MM.1S (cell line): ENCODE results near the gene RASGRP4.

Source experiments
- DNase-seq: peaks from one replicate; pipeline ENCODE4 v3.0.0-alpha.2; 2015
- H2AFZ ChIP-seq: fragments of 300-600 bp; sonication (generic); 2 replicates; pipeline ENCODE4 v1.6.0; 2016; ENCODE audit warnings: antibody characterized with exemption, low read length
- H3F3A ChIP-seq: fragments of 300-600 bp; sonication (generic); 2 replicates; pipeline ENCODE4 v1.6.1; 2016; ENCODE audit warnings: mild to moderate bottlenecking, antibody characterized with exemption, low read length, moderate library complexity, mixed read lengths; ENCODE audit not compliant: insufficient read depth
- H3K27ac ChIP-seq: fragments of 300-600 bp; sonication (generic); 2 replicates; pipeline ENCODE4 v1.5.1; 2016; ENCODE audit warnings: mild to moderate bottlenecking, low read length
- H3K27me3 ChIP-seq: fragments of 300-600 bp; sonication (generic); replicated peaks from 2 replicates; pipeline ENCODE4 v1.6.0; 2016; ENCODE audit warnings: low read length; ENCODE audit not compliant: insufficient read depth
- H3K36me3 ChIP-seq: fragments of 300-600 bp; sonication (generic); replicated peaks from 2 replicates; pipeline ENCODE4 v1.6.1; 2016; ENCODE audit warnings: mild to moderate bottlenecking, low read length, mixed read lengths; ENCODE audit not compliant: insufficient read depth
- H3K4me1 ChIP-seq: fragments of 300-600 bp; sonication (generic); 2 replicates; pipeline ENCODE4 v1.6.1; 2016; ENCODE audit warnings: low read length, mixed read lengths
- H3K4me2 ChIP-seq: fragments of 300-600 bp; sonication (generic); 2 replicates; pipeline ENCODE4 v1.6.0; 2016; ENCODE audit warnings: low read depth, low read length
- H3K4me3 ChIP-seq: fragments of 300-600 bp; sonication (generic); 2 replicates; pipeline ENCODE4 v1.5.1; 2016; ENCODE audit warnings: low read length, mixed read lengths
- H3K79me2 ChIP-seq: fragments of 300-600 bp; sonication (generic); 2 replicates; pipeline ENCODE4 v1.6.1; 2016; ENCODE audit warnings: mixed run types, low read length, mixed read lengths
- H3K9ac ChIP-seq: fragments of 300-600 bp; sonication (generic); 2 replicates; pipeline ENCODE4 v1.6.1; 2016; ENCODE audit warnings: low read length, mixed read lengths
- H3K9me2 ChIP-seq: fragments of 300-600 bp; sonication (generic); replicated peaks from 2 replicates; pipeline ENCODE4 v1.6.1; 2016; ENCODE audit warnings: mild to moderate bottlenecking, low read length, mixed read lengths; ENCODE audit not compliant: insufficient read depth
- H3K9me3 ChIP-seq: fragments of 300-600 bp; sonication (generic); replicated peaks from 2 replicates; pipeline ENCODE4 v1.6.1; 2016; ENCODE audit warnings: mild to moderate bottlenecking, low read length, mixed read lengths; ENCODE audit not compliant: insufficient read depth
- H4K20me1 ChIP-seq: fragments of 300-600 bp; sonication (generic); 2 replicates; pipeline ENCODE4 v1.6.1; 2016; ENCODE audit warnings: mild to moderate bottlenecking, low read length, moderate library complexity, mixed read lengths; ENCODE audit not compliant: insufficient read depth
- EZH2 ChIP-seq: fragments of 300-600 bp; sonication (generic); optimal IDR thresholded peaks from 2 replicates; pipeline ENCODE3; 2017; ENCODE audit warnings: low read depth, mild to moderate bottlenecking, antibody characterized with exemption, low read length, mixed read lengths
- EZH2phosphoT487 ChIP-seq: fragments of 300-600 bp; sonication (generic); IDR thresholded peaks from 2 replicates; pipeline ENCODE4 v1.6.1; 2018; ENCODE audit warnings: antibody characterized with exemption, low read length
- TF ChIP-seq, protein P1 (sequence below): fragments of 300-600 bp; sonication (generic); IDR thresholded peaks from 2 replicates; pipeline ENCODE4 v1.5.1; 2016; ENCODE audit warnings: antibody characterized with exemption, low read length, mixed read lengths

Gene RASGRP4

DNA sequence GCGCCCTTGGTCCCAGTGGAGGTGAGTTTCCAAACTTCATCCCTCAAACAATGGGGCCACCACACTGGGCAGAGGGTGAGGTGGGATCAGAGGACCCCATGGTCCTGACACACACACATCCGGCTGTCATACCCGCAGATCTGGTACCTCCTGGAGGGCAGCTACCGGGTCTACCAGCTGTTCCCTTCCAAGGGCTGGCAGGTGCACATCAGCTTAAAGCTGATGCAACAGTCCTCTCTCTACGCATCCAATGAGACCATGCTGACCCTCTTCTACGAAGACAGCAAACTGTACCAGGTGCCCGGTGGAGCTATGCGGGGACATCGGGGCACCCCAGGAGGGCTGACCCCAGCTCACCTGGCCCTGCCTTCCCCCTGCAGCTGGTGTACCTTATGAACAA lies 65.7 kb downstream of the RASGRP4 start:
- no peaks in the 10 kb centered on the region for H3K79me2 ChIP-seq
- H2AFZ ChIP-seq, result no peak overlapping the region
- DNase-seq, result no peak
- peaks cover 54% of the 10 kb centered on the region for H3K27me3 ChIP-seq
- no peak overlapping the region for H3K4me3 ChIP-seq
- H3K4me1 ChIP-seq, result no peaks in the 10 kb centered on the region
- no peak overlapping the region for H3K4me2 ChIP-seq
- H3K9me3 ChIP-seq, result no peaks in the 10 kb centered on the region
- TF ChIP-seq, protein P1, sequence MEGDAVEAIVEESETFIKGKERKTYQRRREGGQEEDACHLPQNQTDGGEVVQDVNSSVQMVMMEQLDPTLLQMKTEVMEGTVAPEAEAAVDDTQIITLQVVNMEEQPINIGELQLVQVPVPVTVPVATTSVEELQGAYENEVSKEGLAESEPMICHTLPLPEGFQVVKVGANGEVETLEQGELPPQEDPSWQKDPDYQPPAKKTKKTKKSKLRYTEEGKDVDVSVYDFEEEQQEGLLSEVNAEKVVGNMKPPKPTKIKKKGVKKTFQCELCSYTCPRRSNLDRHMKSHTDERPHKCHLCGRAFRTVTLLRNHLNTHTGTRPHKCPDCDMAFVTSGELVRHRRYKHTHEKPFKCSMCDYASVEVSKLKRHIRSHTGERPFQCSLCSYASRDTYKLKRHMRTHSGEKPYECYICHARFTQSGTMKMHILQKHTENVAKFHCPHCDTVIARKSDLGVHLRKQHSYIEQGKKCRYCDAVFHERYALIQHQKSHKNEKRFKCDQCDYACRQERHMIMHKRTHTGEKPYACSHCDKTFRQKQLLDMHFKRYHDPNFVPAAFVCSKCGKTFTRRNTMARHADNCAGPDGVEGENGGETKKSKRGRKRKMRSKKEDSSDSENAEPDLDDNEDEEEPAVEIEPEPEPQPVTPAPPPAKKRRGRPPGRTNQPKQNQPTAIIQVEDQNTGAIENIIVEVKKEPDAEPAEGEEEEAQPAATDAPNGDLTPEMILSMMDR, result no peak
- TF ChIP-seq EZH2, result no peak
- no peak for TF ChIP-seq EZH2phosphoT487
- H3K9me2 ChIP-seq, result no peaks in the 10 kb centered on the region
- H3K27ac ChIP-seq, result no peak overlapping the region
- H3K9ac ChIP-seq, result no peak overlapping the region
- no peaks in the 10 kb centered on the region for H3F3A ChIP-seq
- no peaks in the 10 kb centered on the region for H4K20me1 ChIP-seq
- no peaks in the 10 kb centered on the region for H3K36me3 ChIP-seq

DNA sequence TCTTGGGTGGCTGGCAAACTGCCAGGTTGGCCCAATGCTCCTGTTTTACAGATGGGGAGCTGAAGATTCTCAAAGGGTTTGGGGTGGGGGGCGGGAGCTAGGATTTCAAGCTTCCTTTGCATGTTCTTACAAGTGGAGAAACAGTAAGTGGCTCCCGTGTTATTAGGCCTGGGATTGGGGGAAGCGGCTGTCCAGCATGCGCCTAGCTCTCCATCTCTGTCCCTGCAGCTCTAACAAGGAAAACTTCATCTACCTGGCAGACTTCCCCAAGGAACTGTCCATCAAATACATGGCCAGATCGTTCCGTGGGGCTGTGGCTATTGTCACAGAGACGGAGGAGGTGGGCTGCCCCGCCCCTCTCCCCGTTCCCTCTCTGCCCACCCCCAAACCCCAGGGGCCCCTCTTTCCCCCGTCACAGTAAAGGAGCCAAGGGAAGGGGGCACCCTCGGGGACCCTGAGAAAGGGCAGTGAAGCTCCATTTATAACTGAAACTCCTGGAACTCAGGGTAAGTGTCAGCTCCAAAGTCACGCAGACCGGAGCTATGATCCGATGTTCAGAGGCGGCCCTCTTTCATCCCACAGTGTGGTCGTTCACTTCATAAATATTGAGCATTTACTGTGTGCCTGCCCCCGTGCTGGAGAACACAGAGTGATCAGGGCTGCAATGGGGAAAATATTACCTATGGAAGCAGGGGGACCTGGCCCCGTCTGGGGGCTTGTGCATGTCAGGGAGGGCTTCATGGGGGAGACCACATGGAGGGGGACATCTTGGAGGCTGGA lies 66.6 kb downstream of the RASGRP4 start:
- no peak overlapping the region for H3K27ac ChIP-seq
- H3K9ac ChIP-seq, result no peak overlapping the region
- H4K20me1 ChIP-seq, result no peaks in the 10 kb centered on the region
- H3K79me2 ChIP-seq, result no peaks in the 10 kb centered on the region
- H3K4me3 ChIP-seq, result no peak overlapping the region
- H3K4me1 ChIP-seq, result no peaks in the 10 kb centered on the region
- H3K27me3 ChIP-seq, result peaks cover 46% of the 10 kb centered on the region
- no peaks in the 10 kb centered on the region for H3K9me3 ChIP-seq
- H3F3A ChIP-seq, result no peaks in the 10 kb centered on the region
- H3K4me2 ChIP-seq, result no peak overlapping the region
- TF ChIP-seq, protein P1, result no peak
- TF ChIP-seq EZH2phosphoT487 (no peak), EZH2 (no peak)
- no peaks in the 10 kb centered on the region for H3K36me3 ChIP-seq
- DNase-seq, result no peak
- no peak overlapping the region for H2AFZ ChIP-seq
- H3K9me2 ChIP-seq, result no peaks in the 10 kb centered on the region
